Transverse colon (tissue), 3 donors: ENCODE data around the gene STK39.

ENCODE experiments used
- CTCF ChIP-seq, 5 experiments: fragments of 200-600 bp in 3 of 5; fragments of 450-650 bp in 2 of 5; sonication (generic) in 3 of 5; IDR thresholded peaks; 1 replicate in 2 of 5; 2 replicates in 3 of 5; pipeline ENCODE4 v1.5.1; 2016 to 2017; ENCODE audit warnings: antibody characterized with exemption in 5 of 5, inconsistent platforms in 3 of 5, mild to moderate bottlenecking in 2 of 5, moderate library complexity in 1 of 5
- EP300 ChIP-seq: sonication (generic); formaldehyde crosslinking; IDR thresholded peaks from one replicate; pipeline ENCODE4 v1.6.1; 2017; ENCODE audit warnings: antibody characterized with exemption, low read depth
- POLR2A ChIP-seq: fragments of 450-650 bp; IDR thresholded peaks from one replicate; pipeline ENCODE4 v1.6.1; 2016; ENCODE audit warnings: antibody characterized with exemption, mild to moderate bottlenecking, moderate library complexity

GRCh38 chr2:168114619-168115018 lies 132.8 kb downstream of the STK39 start:
- TF ChIP-seq POLR2A (no peak), CTCF (IDR thresholded peaks at IDR 0.05) (no peak), EP300 (no peak)
